GM18517 (cell line): ENCODE results near the gene FXYD7.
"Not testable (repeated sequence)": the region's sequence is repeated elsewhere in the genome, so short reads cannot be mapped to it uniquely, and the experiment has no call there.

Source experiments
- ATAC-seq: cut with Tn5 transposase; IDR thresholded peaks from one replicate; pipeline ENCODE4 v1.9.1; 2021; ENCODE audit warnings: mild to moderate bottlenecking, moderate library complexity; ENCODE audit not compliant: unreplicated experiment

FXYD7 gene

DNA sequence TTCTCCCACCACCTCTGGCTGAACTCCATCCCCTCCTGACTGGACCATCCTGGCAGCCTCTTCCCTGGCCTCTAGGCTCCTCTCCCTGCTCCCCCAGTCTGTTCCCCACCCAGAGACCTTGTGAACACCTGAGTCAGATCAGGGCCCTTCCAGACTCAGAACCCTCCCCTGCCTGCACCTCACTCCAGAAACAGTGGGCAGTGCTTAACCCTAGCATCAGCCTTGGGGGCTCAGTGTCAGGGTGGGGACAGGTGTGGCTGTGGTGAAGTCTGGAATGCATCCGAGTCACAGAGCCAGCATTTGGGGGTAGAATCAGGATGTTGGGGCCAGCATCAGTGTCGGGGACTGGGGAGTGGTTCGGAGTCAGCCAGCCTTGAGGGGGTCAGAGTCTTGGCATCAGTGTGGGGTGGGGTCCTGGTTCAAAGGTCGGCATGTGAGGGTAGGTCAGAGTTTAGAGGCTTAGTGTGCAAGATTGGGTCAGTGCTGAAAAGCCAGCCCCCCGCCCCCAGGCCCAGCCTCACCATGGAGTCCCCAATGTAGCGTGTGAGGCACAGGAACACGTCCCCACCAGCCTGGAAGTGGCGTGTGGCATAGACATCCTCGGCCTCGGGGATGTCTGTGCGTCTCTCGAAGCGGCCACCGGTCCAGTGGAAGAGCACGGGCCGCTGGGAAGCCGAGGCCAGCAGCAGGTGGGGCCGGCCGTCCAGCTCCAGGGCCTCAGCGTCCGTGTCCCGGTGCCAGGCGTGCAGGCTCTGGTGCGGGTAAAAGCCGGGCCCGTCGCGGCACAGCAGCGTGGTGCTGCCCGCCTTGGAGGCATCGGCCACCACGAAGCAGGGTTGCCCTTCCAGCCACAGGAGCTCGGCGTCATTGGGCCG lies 17.1 kb upstream of the FXYD7 start:
- ATAC-seq = no peak

DNA sequence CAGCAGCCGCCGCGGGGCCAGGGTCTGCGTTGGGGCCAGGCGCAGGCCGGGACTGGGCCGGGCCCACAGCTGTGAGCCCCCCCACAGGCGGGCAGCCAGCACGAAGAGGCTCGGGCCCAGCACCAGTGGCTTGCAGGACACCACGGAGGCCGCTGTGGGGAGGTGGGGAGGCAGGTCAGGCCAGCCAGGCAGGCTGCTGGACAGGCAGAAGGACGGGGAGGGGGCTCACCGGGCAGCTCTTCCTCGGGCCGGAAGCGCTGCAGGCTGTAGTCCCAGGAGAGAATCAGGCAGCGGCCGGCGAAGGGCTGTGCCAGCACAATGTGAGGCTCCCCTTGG lies 16.5 kb upstream of the FXYD7 start:
- no peak for ATAC-seq

DNA sequence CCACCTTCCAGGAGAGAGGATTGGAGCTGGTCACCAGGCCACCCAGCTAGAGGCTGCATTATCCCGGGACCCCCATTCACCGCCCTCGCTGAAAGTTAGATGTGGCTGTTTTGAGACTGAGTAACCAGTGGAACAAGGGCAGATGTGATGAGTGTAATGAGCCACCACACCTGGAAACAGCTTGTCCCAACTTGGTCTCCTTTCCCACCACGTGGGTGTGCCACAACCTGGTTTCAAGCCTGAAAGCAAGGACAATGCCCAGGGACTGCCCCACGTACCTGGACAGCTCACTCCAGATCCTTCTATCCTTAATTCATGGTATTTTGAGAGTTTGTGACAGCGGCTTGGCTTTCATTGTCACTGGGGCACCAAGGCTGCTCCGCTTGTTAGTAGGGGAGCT lies 15.2 kb upstream of the FXYD7 start:
- ATAC-seq = no peak

DNA sequence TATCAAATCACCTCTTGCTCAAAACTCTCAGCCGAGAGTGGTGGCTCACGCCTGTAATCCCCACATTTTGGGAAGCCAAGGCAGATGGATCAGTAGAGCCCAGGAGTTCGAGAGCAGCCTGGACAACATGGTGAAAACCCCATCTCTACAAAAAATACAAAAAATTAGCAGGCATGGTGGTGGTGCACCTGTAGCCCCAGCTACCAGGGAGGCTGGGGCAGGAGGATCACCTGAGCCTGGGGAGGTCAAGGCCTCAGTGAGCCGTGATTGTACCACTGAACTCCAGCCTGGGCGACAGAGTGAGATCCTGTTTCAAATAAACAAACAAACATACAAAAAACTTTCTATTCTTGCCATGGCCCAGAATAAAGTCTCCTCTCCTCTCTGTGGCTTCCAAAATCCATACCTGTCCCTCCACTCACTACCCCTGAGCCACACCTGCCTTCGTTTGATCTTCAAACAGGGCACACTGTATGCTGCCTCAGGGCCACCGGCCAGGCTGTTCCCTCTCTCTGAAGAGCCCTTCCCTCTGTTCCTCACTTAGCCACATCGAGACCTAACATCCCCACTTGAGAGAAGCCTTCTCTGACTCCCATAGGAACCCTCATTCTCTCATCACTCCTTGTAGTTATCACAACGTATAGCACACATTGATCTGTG lies 14.5 kb upstream of the FXYD7 start:
- ATAC-seq = no peak

DNA sequence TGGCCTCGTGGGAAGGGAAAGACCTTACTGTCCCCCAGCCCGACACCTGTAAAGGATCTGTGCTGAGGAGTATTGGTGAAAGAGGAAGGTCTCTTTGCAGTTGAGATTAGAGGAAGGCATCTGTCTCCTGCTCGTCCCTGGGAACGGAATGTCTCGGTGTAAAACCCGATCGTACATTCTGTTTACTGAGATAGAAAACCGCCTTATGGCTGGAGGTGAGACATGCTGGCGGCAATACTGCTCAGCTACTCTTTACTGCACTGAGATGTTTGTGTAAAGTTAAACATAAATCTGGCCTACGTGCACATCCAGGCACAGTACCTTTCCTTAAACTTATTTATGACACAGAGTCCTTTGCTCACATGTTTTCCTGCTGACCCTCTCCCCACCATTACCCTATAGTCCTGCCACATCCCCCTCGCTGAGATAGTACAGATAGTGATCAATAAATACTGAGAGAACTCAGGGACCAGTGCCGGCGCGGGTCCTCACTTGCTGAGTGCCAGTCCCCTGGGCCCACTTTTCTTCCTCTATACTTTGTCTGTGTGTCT lies 13.3 kb upstream of the FXYD7 start:
- not testable (repeated sequence) for ATAC-seq

DNA sequence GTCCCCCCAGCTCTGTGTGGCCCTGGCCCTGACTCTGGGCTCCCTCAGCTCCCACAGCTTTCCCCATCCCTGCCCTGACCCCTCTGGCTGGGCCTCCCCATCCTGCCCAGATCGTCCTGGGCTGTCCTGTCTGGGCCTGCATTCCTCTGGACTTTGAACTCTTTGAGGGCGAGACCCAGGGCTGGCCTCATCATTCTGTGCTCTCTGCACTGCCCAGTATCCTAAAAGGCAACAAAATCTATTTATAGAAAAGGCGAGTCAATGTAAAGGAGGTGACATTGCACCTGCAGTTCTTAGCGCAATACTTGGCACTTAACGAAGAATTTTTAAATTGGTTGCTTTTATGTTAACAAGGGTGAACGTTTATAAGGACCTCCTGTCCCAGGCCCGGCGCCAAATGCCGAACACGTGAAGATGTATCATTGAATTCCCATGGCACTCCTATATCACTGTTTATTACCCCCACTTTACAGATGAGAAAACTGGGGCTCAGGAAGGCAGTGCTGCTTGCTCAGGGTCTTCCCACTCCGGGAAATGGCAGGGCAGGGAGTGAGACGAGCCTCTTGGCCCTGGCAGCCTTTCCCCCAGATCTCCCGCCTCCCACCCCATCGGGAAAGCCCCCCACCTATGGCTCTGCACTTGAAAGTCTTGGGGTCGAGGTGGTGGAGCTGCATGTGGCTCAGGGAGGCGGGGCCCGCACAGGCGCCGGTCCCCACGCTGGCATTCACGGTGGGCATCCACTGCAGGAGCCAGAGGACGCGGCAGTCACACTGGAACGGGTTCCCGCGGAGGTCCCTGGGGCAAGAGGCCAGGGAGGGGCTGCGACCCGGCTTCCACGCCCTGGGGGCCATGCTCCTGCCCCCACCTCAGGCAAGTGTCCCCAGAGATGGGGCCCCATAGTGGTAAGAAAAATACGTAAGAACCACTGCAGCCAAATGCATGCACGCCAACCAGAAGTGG lies 12.0 kb upstream of the FXYD7 start:
- no peak for ATAC-seq

DNA sequence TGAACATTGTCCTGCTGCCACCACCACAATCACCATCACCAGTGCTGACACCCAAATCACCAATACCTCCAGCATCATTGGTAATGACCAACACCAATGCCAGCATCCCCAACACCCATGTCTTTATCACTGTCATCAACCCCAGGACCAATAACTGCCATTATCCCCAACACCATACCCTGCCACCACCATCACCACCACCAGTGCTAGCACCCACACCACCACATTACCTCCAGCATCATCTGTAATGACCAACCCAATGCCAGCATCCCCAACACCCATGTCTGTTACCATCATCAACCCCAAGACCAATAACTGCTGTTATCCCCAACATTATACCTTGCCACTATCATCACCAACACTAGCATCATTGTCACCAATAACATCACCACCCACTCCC lies 10.8 kb upstream of the FXYD7 start:
- no peak for ATAC-seq

DNA sequence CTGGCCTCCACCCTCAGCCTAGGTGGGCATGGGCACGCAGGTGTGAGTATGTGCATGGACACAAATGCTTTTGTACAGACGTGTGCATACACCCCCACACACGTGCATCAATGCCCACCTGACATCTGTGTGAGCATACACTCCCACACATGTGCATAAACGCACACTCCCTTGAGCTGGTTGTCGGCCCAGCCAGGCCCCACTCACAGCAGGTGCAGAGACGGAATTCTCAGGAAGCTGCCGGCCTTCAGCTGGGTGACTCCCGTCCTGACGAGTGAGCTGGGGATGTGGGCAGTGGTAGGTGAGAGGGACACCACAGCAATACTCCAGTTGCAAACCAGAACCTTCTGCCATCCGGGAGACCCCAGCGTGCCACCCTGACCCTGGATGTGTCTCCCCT lies 9.2 kb upstream of the FXYD7 start:
- no peak for ATAC-seq

DNA sequence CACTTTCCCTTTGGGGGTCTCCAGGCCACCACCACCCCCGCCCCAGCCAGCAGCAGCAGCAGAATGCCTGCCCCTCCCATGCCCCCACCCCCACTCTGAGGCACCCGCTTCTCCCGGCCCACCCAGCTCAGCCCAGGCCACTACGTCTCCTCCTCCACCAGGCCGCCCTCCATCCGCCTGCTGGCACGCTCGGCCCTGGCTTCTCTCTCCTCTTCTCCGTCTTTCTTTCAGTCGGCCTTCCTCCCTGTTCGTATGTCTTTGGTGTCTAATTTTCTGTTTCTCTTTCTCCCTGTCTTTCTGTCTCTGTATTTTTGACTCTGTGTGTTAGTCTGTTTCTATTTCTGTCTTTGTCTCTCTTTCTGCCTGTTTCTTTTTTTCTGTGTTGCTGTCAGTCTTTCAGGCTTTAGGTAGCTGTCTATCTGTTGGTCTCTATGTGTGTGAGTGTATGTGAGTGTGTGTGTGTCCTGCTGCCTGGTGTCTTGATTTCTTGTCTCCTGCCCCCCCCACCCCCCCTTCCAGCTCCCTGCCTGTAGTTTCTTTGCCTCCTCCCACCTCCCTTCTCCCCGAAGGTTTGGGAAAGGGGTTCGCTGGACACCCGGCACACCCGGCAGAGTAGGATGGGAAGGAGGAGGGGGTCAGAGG lies 8.3 kb upstream of the FXYD7 start, which contains the start of gene LGI4:
Gene LGI4, minus strand, starts transcription at position 459 of the 642 bp plus-strand sequence. Its CDS starts 379 bp downstream, at position 80.
- no peak for ATAC-seq

DNA sequence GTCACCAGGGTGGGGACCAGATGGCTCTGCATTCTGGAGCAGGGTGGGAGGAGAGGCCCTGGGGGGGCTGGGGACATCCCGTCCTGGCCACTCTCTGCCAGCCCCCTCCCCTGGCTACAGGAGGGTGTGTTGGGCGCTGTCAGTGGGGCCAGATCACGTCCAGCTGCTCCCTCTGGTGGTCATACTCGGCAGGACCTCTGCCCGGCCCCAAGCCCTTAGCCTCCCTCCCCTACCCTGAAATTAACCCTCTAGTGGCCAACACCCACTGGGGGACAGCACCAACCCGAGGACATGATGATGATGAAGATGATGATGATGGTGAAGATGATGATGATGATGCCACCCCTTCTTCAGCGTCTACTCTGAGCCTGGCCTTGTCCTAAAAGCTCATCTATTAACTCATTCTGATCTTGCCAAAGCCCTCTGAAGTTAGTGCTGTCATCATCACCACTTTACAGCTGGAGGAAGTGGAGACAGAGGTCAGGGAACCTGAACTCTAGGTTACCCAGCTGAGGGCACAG lies 7.6 kb upstream of the FXYD7 start:
- ATAC-seq = no peak

DNA sequence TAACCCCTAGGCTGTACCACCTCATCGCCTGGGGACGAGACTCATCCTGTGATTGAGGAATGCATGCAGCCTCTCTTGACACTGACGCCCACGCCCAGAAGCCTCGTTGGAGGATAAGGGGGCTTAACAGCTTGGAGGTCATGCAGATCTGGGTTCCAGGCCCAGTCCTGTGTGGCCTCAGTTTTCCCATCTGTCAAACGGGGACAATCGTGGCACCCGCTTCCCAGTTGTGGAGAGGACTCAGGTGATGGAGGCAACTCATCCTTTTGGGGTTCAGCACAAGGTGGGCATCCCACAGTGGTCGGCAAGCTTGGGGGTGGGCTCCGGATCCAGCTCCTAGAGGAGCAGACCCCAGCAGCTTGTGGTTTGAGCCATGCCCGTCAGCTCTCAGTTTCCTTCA lies 6.8 kb upstream of the FXYD7 start:
- ATAC-seq = no peak

DNA sequence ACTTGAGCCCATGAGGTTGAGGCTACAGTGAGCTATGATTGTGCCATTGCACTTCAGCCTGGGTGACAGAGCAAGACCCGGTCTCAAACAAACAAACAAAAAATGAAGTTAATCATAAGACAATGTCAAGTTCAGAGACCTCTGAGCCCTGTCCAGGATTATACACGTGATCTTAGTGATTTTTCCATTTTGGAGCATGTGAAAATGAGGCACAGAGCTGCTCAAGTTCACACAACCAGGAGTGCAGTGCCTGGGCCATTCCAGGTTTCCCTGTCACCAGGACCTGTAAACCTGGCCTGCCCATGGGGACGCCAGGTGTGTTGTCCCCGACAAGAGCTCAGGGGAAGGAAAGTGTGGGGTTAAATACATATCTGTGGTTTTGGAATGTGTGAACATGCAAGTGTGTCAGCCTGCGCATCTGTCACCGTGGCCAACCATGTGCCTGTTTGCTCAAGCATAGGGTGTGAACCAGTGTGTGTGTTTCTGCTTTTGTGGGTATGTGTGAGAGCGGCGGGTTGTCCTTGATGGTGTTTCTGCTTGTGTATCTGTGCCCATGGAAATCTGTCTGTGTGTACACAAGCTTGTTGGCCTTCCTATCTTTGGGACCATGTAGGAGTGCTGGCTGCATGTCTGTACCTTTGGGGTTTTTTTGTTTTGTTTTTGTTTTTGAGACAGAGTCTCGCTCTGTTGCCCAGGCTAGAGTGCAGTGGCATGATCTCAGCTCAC lies 5.9 kb upstream of the FXYD7 start:
- no peak for ATAC-seq

DNA sequence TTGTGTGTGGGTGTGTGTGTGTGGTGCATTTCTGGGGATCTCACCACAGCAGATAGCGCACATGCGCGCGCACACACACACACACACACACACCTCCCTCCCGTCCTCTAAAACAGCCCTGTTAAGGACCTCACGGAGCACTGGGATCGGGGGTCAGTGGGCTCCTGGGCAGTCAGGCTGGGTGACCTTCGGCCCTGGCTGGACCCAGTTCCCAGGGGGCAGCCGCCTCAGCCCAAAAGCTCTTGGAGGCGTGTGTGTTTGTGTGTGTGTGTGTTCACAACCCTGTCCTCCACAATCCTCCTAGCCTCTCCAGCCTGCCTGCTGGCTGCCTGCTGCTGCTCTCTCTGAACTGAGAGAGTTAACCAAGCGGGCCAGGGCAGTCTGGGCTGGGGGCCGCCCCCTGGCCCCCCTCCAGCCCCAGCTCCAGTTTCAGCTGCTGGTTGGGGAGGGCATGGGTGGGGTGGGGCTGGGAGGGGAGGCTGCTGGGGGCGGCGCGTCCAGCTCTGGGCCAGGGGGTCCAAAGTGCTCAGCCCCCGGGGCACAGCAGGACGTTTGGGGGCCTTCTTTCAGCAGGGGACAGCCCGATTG lies 4.7 kb upstream of the FXYD7 start, which contains the start of gene FXYD1:
Gene FXYD1, plus strand, starts transcription at position 520 of the 588 bp plus-strand sequence. CDS start 1,256 bp downstream, outside the sequence.
- ATAC-seq = no peak

DNA sequence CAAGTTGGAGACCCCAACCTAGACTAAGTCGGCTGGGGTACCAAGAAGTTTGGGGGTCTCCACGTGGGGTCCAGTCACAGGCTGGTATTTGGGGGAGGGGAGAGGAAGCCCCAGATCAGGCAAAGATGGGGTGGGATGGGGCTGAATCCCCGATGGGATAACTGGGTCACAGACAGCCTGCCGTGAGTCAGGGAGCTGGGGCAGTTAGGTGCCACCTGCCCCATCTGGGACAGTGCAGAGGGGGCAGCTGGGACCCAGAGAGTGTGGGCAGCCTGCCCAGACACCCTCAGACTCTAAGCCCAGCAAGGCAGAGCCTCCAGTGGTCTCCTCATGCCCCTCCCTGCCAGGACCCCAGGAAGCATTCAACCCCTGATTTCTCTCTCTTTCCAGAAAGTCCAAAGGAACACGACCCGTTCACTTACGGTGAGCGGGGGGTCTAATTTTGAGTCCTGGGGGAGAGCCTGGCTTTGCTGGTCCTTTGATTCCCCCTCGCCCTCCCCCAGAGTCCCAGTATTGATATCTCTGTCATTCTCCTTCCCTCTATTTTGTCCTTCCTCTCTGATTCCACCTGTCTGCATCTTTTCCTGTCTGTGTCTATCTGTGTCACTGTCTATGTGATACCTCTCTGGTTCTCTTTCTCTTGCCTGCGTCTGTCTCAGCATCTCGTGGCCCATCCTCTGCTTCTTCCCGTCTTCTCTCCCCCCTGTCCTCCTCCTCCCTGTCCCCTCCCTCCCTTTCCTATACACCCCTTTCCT lies 2.7 kb upstream of the FXYD7 start:
- no peak for ATAC-seq

DNA sequence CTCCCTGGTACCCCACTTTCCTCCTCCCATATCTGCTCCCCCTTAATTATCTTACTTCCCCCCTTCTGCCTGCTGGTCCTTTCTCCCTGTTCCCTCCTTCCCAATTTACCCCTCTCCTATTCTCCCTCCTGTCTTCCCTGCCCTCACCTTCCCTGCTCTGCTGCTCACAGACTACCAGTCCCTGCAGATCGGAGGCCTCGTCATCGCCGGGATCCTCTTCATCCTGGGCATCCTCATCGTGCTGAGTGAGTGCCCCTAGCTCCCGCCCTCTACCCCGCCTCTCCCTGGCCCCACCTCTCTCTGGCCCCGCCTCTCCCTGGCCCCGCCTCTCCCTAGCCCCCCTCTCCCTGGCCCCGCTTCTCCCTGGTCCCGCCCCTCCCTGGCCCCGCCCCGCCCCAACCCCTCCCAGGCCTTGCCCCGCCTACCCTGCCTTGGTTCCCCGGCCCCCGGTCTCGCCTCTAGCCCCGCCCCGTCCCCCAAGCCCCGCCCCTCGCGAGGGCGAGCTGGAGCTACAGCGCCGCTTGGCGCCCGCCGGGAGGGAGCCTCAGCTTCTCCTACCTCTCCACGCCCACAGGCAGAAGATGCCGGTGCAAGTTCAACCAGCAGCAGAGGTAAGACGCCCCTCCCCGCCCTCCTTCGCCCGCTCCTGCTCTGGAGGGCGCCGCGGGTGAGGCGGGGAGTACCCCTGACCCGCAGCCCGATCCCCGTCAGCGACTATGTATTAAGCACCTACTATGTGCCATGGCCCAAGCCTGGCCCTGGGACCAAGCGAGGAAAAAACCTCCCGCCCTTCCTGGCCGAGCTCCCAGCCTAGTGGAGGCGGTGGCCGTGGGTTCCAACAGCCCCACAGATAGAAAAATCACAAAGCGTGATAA lies 1.9 kb upstream of the FXYD7 start:
- ATAC-seq = no peak

DNA sequence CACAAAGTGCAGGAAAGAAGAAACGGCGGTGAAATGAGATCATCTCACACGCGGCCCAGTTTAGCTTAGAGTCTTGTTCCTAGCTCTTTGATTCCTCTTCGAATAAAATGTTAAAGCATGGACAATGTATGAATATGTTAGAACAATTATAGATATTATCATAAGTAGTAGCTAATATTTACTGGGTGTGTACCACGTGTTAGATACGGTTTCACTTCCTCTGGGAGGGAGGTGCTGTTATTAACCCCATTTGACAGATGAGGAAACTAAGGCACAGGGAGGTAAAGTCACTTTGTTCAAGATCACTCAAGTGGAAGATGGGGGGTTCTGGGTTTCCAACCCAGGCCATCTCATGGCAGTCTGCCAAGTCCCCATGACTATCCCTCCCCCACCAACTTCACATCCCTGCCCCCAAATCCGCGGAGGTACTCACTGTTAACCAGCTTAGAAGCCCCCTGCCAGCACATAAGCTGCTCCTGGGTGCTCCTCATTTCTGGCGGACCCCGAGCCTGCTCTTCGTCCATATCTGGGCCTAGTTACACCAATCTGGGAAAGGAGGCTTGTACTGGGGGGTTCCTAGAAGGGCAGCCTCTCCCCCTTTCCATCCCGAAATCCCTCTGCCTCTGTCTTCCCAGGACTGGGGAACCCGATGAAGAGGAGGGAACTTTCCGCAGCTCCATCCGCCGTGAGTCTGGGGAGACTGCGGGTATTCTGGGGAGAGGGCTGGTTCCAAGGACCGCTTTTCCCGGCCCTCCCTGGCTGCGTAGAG lies 1.0 kb upstream of the FXYD7 start:
- no peak for ATAC-seq
